Measurements from ENCODE around the gene ZDHHC11. TPM values are rescaled to one million over a fixed set of nuclear protein-coding genes. Genes with fewer than 3 reads are reported as not detected.

Gene ZDHHC11
- total and polyA plus RNA-seq, 2 experiments from 2014 or later, result 8.0 to 29.1 TPM

- no peak for DNase-seq (ENCODE audit: low spot score)
- Mint-ChIP-seq H3K4me3 (no peak overlapping the region), H3K27me3 (ENCODE audit: insufficient read depth, low read depth, poor library complexity) (peaks cover 8% of the 10 kb centered on the region), H3K27ac (no peak overlapping the region), H3K36me3 (ENCODE audit: low read depth) (peaks cover 35% of the 10 kb centered on the region), H3K4me1 (peaks cover 5% of the 10 kb centered on the region; the same call in 2 of the 3 replicates), H3K9me3 (no peaks in the 10 kb centered on the region; the same call in 2 of the 3 replicates)
- Histone ChIP-seq H3K27me3 (ENCODE audit: insufficient read depth) (no peaks in the 10 kb centered on the region), H3K4me1 (ENCODE audit: insufficient read depth) (no peaks in the 10 kb centered on the region), H3K4me3 (no peak overlapping the region), H3K36me3 (ENCODE audit: insufficient read depth) (peaks cover 4% of the 10 kb centered on the region; the same call in 1 of the 2 replicates), H3K4me2 (no peak overlapping the region), H3K27ac (ENCODE audit: low read depth) (peak overlapping the region; percentile 39; the same call in 1 of the 2 replicates), H3K79me2 (replicated peaks; ENCODE audit: insufficient read depth) (no peaks in the 10 kb centered on the region), H3F3A (replicated peaks; ENCODE audit: low read depth) (no peaks in the 10 kb centered on the region), H3K9me2 (ENCODE audit: insufficient read depth) (no peaks in the 10 kb centered on the region), H2AFZ (no peak overlapping the region), H4K20me1 (replicated peaks; ENCODE audit: insufficient read depth) (peaks cover 10% of the 10 kb centered on the region; the same call in 1 of the 2 replicates)
- no peak for ATAC-seq
- TF ChIP-seq JUNB (IDR thresholded peaks at IDR 0.05; ENCODE audit: unreplicated experiment) (no peak), ZNF331 (CRISPR knock-in tag; IDR thresholded peaks at IDR 0.05; ENCODE audit: low read depth) (no peak), POLR2AphosphoS5 (IDR thresholded peaks at IDR 0.05; ENCODE audit: low read depth) (no peak), ZNF462 (CRISPR knock-in tag; IDR thresholded peaks at IDR 0.05) (no peak), STAT1 (IDR thresholded peaks at IDR 0.05; ENCODE audit: unreplicated experiment) (no peak), CREB1 (CRISPR knock-in tag; IDR thresholded peaks at IDR 0.05; ENCODE audit: low read depth) (no peak), CTCF (conservative IDR thresholded peaks at IDR 0.05; ENCODE audit: low read depth in 2 of 2) (no peak), NANOG (IDR thresholded peaks at IDR 0.05; ENCODE audit: borderline replicate concordance) (no peak), EZH2 (IDR thresholded peaks at IDR 0.05; ENCODE audit: low read depth, unreplicated experiment) (no peak), EZH2phosphoT487 (IDR thresholded peaks at IDR 0.05; ENCODE audit: unreplicated experiment) (no peak), ZNF114 (CRISPR knock-in tag; IDR thresholded peaks at IDR 0.05) (no peak)
- TF ChIP-seq, protein P1, sequence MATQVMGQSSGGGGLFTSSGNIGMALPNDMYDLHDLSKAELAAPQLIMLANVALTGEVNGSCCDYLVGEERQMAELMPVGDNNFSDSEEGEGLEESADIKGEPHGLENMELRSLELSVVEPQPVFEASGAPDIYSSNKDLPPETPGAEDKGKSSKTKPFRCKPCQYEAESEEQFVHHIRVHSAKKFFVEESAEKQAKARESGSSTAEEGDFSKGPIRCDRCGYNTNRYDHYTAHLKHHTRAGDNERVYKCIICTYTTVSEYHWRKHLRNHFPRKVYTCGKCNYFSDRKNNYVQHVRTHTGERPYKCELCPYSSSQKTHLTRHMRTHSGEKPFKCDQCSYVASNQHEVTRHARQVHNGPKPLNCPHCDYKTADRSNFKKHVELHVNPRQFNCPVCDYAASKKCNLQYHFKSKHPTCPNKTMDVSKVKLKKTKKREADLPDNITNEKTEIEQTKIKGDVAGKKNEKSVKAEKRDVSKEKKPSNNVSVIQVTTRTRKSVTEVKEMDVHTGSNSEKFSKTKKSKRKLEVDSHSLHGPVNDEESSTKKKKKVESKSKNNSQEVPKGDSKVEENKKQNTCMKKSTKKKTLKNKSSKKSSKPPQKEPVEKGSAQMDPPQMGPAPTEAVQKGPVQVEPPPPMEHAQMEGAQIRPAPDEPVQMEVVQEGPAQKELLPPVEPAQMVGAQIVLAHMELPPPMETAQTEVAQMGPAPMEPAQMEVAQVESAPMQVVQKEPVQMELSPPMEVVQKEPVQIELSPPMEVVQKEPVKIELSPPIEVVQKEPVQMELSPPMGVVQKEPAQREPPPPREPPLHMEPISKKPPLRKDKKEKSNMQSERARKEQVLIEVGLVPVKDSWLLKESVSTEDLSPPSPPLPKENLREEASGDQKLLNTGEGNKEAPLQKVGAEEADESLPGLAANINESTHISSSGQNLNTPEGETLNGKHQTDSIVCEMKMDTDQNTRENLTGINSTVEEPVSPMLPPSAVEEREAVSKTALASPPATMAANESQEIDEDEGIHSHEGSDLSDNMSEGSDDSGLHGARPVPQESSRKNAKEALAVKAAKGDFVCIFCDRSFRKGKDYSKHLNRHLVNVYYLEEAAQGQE (IDR thresholded peaks at IDR 0.05; ENCODE audit: unreplicated experiment), result no peak
- TF ChIP-seq, protein P2, sequence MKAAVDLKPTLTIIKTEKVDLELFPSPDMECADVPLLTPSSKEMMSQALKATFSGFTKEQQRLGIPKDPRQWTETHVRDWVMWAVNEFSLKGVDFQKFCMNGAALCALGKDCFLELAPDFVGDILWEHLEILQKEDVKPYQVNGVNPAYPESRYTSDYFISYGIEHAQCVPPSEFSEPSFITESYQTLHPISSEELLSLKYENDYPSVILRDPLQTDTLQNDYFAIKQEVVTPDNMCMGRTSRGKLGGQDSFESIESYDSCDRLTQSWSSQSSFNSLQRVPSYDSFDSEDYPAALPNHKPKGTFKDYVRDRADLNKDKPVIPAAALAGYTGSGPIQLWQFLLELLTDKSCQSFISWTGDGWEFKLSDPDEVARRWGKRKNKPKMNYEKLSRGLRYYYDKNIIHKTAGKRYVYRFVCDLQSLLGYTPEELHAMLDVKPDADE (IDR thresholded peaks at IDR 0.05), result no peak
Measured at GRCh38 chr5:862367-863243, 11.8 kb upstream of the ZDHHC11 start.
